NCI-H187 (cell line): ENCODE data around the gene F5.

Experiments
- DNase-seq, 2 experiments: peaks; one replicate each; lab custom pipeline; 2025; lab: John Stamatoyannopoulos, UW

Gene F5

DNA sequence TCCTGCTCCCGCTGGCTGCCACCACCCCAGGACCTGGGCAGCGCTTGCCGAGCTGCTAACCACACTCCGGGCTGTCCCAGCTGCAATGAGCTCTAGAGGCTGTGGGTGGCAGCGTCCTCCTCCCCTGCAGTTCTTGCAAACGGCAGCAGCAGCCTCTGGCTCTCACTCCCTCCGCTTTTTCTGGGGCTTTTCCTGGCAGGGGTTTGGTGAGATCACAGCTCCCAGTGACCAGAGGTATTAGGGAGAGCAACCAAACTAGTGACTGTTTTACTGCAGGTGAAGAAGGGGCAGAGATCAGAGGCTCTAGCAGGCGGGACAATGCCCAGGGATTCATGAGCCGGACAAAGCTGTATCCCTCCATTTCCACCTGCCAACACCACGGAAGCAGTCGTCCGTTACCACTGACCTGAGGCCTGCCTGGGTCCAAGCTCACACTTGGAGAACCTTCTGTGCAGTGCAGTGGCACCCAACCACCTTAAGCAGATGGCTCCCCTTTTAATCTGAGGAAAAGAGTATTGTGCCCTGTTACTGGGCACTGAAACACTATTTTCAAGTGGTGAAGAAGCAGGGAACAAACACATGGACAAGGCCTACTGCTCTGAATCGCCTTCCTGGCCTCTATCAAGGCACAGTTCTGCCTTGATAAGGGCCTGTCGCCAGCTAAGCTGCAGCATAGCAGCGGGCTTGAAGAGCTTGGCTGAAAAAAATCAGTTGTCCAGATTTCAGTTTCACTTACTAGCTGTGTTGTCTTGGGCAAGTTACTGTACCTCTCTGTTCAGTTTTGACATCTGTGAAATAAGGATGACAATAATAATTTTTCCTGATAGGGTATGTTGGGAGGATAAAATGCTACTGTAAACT lies at the start of gene F5:
Gene F5 (minus strand): TSS at position 87 of the 861 bp plus-strand sequence. CDS start 95 bp downstream, outside the sequence.
- peak in 1 of 2 experiments; percentile 21 for DNase-seq

DNA sequence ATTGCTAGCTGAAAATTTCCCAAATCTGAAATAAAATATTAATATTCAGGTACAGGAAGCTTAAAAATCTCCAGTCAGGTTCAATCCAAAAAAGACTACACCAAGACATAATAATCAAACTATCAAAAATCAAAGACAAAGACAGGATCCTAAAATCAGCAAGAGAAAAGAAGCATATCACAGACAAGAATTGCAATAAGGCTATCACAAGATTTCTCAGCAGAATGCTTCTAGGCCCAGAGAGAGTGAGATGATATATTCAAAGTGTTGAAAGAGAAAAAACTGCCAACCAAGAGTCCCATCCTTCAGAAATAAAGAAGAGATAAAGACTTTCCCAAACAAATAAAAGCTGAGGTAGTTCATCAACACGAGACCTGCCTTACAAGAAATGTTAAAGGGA lies 48.6 kb upstream of the F5 start:
- no peak for DNase-seq

DNA sequence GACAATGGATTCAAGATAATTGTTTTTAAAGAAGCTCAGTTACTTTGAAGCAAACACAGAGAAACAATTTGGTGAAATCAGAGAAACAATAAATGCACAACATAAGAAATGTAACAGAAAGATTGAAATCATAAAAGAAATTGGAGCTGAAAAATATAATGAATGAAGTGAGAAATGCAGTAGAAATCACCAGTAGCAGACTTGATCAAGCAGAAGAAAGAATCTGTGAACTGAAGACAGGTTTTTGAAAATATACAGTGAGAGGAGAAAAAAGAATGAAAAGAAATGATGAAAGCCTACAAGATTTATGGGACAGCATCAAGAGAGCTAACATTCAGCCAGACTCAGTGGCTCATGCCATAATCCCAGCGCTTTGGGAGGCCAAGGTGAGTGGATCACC lies 47.9 kb upstream of the F5 start:
- no peak for DNase-seq

DNA sequence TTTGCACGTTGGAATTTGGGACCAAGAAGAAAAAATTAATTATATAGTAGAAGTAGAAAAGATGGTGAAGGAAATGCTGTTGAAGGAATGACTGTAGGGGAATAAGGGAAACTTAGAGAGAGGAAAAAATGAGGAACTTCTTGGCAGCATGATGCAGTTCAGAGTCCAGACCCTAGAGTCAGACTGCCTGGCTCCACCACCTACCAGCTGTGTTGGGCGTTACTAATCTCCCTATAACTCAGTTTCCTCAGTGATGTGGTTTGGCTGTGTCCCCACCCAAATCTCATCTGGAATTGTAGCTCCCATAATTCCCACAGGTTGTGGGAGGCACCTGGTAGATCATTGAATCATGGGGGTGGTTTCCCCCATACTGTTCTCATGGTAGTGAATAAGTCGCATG lies 45.0 kb upstream of the F5 start:
- no peak for DNase-seq

DNA sequence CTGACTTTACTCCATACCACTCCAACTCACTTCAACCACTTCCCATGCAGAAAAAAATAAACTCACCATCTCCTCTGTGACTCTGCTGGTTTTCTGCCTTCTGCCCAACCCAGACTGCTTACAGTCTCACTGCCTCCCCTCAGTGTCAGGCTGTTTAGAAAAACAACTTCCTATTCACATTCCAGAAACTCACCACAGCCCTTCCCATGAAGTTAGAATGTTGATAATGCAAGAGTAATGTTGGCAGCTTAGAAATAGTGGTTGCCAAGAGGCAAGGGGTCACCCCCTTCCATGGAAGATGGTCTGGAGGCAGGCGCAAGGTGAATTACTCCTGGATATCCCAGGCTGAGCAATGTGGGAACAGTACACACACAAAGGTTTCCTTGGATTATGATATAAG lies 43.7 kb upstream of the F5 start, which contains the start of gene SELP:
Gene SELP (minus strand): TSS at position 119 of the 400 bp plus-strand sequence. CDS start 50 bp downstream, at position 69.
- no peak for DNase-seq

DNA sequence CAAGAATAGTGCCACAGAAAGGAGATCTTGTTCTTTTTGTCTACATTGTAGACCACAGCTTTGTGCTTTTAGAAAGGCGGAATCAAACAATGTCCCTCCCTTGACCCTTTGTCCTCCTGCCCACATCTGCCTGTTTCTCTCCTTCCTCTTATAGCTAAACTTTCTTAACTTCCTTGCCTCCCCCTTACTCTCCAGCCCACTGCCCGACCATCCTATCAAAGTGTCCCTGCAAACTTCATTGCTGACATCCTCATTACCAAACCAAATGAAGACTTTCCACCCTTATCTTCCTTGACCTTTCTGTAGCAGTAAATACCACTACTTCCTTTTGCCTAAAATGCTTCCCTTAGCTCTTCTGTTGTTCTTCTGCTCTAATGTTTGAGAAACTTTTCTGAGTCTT lies 38.6 kb upstream of the F5 start:
- DNase-seq: no peak

DNA sequence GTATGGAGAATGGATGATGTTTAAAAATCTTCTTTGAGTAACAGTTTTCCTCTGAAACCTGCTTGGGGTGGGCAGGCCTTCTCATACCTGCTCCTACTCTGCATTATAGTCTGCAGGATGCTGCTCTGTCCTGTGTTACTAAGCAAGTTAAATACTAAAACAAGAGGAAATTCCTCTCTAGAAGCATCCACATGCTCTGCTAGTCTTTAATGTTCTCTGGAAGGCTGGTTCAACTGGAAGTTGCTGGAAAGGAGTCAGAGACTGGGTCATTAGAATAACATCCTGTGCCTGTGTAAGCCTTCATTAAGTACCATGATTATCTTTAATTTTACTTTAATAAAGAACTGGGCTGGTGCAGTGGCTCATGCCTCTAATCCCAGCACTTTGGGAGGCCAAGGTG lies 37.8 kb upstream of the F5 start:
- no peak for DNase-seq

DNA sequence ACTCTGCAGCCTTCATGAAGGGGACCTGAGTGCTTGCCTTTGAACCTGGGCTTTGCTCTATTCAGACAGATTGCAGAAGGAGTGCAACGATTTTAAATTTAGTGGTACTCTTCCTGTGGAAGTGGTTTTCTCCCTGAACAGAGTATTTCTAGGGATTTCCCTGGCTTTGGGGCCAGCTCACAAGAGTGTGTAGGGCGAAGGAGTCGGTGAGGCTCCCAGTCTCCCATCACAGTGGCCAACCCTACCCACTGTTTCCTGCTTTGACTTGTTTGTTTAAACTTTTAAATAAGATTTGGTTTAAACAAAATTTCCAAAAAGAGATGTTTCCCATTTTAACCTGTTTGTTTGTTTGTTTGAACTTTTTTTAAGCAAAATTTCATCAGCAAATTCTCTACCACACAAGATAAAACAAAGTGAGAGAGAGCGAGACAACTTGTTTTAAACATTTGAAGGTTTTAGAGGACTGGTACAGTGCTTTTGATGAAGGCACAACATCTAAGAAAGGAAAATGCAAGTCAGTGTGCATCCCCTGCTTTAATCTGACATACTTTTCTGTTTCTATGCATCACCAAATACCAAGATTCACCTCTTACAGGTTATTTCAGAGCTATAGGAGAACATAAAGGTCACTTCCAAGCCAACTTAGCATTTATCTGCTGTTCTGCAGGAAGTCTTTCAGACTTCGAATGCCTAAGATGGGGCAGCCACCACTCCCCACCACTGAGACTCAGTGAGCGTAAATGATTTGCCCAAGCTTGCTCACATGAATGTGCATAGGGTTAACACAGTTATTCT lies 37.0 kb upstream of the F5 start:
- no peak for DNase-seq

DNA sequence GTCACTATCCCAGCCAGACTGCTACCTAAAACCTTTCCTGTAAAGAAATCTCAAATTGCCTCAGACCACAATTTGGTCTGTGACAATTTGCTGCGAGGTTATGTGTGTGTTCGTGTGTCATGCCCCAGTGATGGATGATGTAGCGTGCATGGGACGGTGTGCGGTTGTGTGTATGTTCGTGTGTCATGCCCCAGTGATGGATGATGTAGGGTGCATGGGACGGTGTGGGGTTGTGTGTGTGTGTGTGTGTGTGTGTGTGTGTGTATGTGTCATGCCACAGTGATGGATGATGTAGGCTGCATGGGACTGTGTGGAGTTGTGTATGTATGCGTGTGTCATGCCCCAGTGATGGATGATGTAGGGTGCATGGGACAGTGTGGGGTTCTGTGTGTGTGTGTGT lies 34.3 kb upstream of the F5 start:
- no peak for DNase-seq

DNA sequence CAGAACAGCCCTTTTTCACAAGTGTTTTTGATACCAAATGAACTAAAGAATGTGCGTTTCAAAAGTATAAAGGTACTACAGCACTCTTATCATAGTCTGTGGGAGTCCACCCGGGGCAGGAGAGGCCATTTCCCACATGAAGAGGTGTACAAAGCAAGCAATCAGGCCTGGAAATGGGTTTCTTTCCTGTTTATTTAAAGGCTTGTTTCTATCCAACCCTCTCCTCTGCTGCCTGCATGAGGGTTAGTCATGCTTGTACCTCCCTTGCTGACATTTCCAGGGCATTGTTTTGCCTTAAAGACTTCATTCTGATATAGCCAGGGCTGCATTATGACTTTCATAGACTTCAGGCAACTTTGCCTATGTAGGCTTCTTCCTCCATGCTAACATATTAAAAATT lies 32.1 kb upstream of the F5 start:
- DNase-seq: no peak

DNA sequence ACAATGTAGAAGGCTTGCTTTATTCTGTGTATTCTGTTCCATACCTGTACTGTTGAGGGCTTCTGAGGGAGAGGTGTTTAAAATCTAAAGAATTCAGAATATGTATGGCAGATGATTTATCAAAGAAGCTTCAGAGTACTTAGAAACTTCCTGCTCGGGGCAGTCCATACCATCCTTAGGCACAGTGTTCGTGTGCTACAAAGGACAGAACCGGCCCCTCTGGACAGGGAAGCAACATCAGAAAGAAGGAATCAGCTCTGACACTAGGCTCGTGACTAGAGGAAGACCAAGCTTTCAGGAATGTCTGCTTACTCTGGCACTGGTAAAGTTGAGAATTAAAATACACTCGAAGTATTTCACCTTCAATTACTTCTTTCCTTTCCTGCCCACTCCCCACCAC lies 29.5 kb upstream of the F5 start:
- no peak for DNase-seq

DNA sequence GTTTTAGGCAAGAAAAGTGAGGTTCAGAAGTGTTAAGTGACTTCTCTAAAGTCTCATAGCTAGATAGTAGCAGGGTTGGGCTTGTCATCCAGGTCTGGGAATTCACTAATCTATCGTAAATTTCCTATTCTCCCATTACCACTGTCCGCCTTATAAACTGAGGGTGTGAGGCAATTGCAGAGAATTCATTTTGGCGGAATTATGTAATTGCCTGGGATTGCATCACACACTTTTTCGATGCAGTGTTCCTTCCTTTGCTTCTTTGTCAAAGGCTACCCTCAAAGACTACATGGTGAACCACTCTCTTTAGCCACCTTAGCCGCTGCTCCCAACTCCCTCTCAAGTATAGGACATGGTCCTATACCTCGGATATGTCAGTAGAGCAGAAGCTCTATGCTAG lies 24.6 kb upstream of the F5 start:
- no peak for DNase-seq

DNA sequence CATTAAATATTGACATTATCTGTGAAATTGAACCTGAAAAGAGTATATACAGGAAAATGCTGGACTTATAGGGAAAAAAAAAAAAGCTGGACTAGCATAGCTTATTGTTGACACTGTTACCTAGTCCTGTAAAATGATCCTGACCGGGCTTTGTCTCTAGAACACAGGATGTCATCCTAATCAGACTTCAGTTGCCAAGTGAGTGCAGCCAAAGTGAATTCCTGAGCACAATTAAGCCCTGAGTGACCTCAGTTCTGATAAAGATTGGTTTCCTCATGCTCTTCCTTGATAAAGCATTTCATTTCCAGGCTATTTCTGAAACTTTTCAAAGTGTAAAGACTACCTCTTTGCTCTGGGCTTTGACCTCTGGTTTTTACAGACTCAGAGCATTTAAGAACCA lies 23.8 kb upstream of the F5 start:
- DNase-seq: no peak

DNA sequence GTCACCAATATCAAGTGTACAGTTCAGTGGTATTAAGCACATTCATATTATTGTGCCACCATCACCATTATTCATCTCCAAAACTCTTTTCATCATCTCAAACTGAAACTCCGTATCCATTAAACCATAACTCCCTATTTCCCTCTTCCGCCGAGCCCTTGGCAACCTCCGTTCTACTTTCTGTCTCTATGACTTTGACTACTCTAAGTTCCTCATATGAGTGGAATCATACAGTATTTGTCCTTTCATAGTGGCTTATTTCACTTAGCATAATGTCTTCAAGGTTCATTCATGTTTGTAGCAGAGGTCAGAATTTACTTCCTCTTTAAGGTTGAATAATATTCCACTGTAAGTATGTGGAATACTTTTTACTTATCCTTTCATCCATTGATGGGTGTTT lies 21.9 kb upstream of the F5 start:
- DNase-seq: no peak

DNA sequence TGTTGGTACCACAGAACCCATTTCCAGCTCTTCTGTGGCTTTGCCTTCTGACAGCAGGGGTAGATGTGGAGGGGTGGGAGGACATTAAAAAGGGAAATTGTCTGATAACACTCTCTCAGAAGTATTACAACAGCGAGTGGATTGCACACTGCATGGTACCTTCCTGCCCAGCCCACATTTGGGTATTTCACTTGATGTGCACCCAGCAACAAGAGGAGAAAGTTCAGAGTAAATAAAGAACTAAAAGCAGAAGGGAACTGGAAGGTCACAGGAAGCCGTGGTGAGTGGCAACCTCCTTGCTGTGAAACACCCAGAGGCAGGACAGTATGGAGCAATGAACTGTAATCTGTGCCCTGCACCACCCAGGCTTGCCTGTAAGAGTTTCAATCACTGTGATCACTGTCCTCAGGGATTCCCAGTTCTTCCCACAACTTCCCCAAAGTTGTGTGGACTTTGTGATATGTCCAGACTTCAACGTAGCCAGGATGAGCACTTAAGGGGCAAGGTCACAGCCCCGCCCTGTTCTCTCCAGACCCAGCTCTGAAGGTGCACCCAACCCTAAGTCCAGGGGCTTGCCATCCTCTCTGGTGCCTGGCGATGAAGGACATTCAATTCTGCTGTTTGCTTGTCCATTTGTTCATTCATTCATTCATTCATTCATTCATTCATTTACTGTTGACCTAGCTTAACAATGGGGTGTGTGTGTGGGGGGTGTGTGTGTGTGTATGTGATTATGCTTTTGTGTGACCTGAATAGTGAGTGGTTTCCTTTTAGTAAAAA lies 18.7 kb upstream of the F5 start:
- no peak for DNase-seq

DNA sequence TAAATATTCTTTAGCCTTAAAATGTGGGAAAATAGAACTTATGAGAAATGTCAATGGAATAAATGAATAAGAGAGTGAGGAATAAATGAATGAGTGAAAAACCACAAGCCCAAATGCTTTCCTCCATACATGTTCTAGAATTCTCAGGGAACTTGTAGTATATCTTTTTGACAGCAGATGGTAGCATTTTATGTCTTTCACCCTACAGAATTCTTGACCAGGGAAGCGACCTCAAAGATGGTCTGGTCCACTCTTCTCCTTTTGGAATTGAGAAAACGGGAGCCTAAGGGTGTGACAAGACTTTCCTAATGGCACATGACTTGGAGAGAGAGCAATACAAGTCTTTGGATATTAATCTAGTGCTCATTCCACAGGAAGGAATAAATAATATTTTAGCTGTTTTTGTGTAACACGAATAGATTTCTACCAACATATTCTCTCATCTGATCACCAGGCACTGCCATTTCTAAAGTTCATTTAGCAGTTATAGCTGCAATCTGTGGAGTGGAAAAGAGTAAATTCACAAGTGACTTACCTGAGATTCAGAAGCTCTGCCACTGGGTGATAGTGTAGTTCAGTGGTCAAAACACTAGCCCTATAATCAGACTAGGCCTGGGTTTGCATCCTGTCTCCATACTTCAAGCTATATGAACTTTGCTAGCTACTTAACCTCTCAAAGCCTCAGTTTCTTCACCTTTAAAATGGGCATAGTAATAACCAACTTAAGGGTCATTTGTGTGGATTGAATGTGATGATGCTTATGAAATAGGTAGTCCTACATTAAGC lies 15.0 kb upstream of the F5 start:
- DNase-seq: no peak

DNA sequence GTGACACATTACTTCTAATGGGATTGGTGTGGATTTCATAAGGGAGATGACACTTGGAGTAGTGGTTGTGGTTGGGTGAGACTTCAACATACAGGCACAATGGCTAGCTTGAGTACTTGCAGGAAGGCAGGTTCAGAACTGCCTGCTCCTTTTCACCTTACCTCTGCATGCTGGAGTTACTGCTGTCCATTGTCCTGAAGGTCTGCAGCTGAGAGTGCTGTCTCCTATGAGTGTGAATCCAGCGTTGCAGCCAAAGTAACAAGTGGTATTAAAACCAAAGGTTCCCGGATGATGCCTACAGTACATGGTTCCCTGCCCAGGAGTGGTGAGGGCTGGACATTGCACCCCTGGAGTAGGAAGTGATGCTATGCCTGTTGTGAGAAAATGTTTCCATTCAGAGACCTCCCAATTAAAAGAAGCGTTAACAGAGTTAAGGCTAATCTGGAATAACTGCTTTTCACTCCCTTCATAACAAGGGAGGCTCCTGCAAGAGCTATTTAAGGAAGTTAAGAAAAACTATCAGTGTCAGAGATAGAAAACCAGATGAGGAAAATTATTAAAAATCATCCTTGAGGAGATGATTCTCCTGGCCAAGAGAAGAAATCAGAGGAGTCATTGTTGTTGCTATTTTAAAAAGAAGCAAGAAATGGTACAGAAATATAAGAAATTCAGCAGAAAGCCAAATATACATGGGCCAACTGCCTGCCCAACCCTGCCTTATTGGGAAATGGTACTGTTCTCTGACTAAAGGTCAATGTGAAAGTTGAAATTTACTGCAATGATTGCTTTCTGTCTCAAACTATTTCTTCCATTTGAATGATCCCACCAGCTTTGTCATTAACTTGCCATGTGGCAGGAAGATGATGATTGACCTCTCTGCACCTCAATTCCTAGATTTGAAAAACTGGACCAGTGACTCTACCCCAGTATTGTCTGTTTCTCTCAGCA lies 9.8 kb upstream of the F5 start:
- no peak for DNase-seq

DNA sequence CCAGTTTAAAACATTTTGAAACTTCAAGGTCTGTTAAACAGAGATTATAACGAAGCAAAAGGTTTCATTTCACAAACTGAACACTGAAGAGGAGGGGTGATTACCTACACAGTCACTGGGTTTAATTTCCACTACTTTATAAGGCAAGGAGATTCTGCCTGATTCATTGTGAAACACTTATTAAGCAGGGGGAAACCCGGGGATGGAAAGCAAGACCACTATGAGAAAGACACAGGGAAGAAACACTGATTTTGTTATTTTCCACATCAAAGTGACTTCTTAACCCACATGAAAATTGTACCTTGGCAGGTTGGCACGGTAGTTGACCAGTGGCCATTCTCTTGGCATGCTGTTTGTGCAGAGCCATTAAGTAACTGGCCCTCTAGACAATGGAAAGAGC lies 8.1 kb upstream of the F5 start:
- no peak for DNase-seq

DNA sequence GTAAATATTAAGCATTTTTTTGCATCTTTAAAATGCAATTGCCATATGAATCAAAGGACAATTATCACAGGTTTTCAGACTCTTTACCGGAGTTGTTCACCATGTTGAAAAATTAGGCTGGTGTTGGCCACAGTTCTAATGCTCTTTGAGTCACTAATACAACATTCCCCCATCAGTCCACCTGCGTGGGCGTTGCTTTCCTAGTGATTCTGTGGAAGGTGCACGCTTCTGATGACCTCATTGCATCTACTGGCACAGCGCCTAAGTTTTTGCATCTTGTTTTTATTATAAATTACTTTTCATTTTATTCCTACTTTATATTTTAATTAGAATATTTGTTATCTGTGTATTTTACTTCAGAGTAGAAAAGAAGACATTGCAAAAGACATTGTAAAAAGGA lies 4.7 kb upstream of the F5 start:
- no peak for DNase-seq

DNA sequence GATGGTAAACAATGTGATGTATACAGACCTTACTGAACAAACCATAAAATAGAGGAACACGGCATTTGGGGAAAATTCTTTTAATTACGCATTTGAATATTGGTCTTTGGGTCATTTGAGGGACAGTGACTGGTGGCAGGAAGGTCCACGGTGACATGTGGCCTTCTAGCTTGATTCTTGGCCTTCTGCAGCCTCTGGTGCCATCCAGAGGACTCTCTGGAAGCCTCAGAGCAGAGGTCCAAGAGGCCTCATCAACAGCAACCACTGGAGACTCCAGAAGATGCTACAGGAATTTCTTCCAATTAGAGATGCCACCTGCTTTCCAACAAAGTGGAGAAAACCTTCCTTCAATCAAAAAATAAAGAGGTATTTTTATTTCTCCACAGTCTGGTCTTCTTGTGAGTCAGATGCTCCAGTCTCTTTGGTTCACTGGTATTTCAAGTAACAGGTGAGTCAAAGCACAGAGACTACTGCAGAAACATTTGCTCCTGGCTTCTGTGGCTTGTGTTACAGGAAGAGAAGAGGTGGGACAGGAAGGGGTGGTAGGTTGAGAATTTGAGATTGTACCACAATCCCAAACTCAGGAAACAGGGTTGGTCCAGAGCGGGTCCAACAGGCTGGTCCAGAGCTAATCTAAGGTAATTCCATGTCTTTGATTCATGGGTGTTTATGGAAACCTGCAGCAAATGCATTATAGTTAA lies 2.7 kb upstream of the F5 start:
- DNase-seq: no peak
